AG09319 (cell line): Measurements from ENCODE around the gene TMEM39B.

Experiments
- DNase-seq: peaks from one replicate; pipeline ENCODE4 v3.0.0-alpha.2; 2010; ENCODE audit warnings: low read depth; ENCODE audit errors: extremely low read depth
- TF ChIP-seq, protein P1 (sequence below): IDR thresholded peaks from 2 replicates; pipeline ENCODE4 v1.5.1; 2011; ENCODE audit warnings: low read depth, mild to moderate bottlenecking, inconsistent platforms, low read length, moderate library complexity

The TMEM39B gene

DNA sequence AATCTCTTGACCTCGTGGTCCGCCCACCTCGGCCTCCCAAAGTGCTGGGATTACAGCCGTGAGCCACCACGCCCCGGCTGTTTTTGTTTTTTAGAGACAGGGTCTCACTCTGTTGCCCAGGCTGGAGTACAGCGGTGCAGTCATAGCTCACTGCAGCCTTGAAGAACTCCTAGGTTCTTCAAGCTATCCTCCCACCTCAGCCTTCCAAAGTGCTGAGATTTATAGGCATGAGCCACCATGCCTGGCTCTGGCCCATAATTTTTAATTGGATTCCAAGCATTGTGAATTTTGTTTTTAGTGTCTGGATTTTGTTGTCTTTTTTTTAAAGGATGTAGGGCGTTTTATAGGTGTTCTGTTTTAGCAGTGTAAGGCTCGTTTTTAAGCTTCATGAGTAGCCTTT is 78.1 kb downstream of the TMEM39B start:
- TF ChIP-seq, protein P1, sequence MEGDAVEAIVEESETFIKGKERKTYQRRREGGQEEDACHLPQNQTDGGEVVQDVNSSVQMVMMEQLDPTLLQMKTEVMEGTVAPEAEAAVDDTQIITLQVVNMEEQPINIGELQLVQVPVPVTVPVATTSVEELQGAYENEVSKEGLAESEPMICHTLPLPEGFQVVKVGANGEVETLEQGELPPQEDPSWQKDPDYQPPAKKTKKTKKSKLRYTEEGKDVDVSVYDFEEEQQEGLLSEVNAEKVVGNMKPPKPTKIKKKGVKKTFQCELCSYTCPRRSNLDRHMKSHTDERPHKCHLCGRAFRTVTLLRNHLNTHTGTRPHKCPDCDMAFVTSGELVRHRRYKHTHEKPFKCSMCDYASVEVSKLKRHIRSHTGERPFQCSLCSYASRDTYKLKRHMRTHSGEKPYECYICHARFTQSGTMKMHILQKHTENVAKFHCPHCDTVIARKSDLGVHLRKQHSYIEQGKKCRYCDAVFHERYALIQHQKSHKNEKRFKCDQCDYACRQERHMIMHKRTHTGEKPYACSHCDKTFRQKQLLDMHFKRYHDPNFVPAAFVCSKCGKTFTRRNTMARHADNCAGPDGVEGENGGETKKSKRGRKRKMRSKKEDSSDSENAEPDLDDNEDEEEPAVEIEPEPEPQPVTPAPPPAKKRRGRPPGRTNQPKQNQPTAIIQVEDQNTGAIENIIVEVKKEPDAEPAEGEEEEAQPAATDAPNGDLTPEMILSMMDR: no peak
- DNase-seq: no peak

GRCh38 chr1:32151319-32151787 is 78.6 kb downstream of the TMEM39B start:
- DNase-seq: peak; percentile 0

More at GRCh38 chr1:32151319-32151787, 78.6 kb downstream of the TMEM39B start:
- TF ChIP-seq, protein P1: no peak
